H1 (cell line): ENCODE results near the gene RHOH.

ENCODE experiments used
- CREB1 ChIP-seq: IDR thresholded peaks from 2 replicates; pipeline ENCODE4 v1.6.1; 2012; ENCODE audit warnings: inconsistent platforms
- CTCF ChIP-seq, 3 experiments: IDR thresholded peaks; 1 replicate in 2 of 3; 2 replicates in 1 of 3; pipeline versions ENCODE4 v1.5.1 to v1.6.1; 2011; ENCODE audit warnings: low read length in 3 of 3, mild to moderate bottlenecking in 3 of 3, inconsistent platforms in 2 of 3, low read depth in 1 of 3, moderate library complexity in 1 of 3; ENCODE audit not compliant: insufficient read depth in 1 of 3; ENCODE audit errors: control extremely low read depth in 1 of 3
- EGR1 ChIP-seq: IDR thresholded peaks from 2 replicates; pipeline ENCODE4 v1.6.1; 2011; ENCODE audit warnings: low read depth, low read length, borderline replicate concordance
- EP300 ChIP-seq, 2 experiments: IDR thresholded peaks; 1 replicate in 1 of 2; 2 replicates in 1 of 2; pipeline ENCODE4 v1.6.1; 2011 to 2012; ENCODE audit warnings: low read depth in 2 of 2, low read length in 2 of 2, mild to moderate bottlenecking in 2 of 2, borderline replicate concordance in 1 of 2, inconsistent platforms in 1 of 2, moderate library complexity in 1 of 2
- HDAC2 ChIP-seq, 2 experiments: fragments of 300-600 bp in 1 of 2; sonication (generic) in 1 of 2; IDR thresholded peaks; 2 replicates each; pipeline ENCODE4 v1.6.1; 2011 to 2012; ENCODE audit warnings: low read depth in 2 of 2, low read length in 2 of 2, mild to moderate bottlenecking in 2 of 2, moderate library complexity in 2 of 2, borderline replicate concordance in 1 of 2, inconsistent platforms in 1 of 2
- NRF1 ChIP-seq: IDR thresholded peaks from 2 replicates; pipeline ENCODE4 v1.6.1; 2011; ENCODE audit warnings: mild to moderate bottlenecking, low read depth, low read length, improper control_type of control experiment
- POLR2AphosphoS5 ChIP-seq: IDR thresholded peaks from 2 replicates; pipeline ENCODE4 v1.6.1; 2011; ENCODE audit warnings: low read depth, low read length
- RFX5 ChIP-seq: IDR thresholded peaks from 2 replicates; pipeline ENCODE4 v1.6.1; 2011; ENCODE audit warnings: low read depth, low read length, improper control_type of control experiment, borderline replicate concordance
- RXRA ChIP-seq: IDR thresholded peaks from 2 replicates; pipeline ENCODE4 v1.6.1; 2011; ENCODE audit warnings: low read depth, mild to moderate bottlenecking, low read length, moderate library complexity; ENCODE audit not compliant: insufficient read depth
- SP2 ChIP-seq: IDR thresholded peaks from 2 replicates; pipeline ENCODE4 v1.6.1; 2012; ENCODE audit warnings: mild to moderate bottlenecking, low read length, inconsistent platforms
- SP4 ChIP-seq: IDR thresholded peaks from 2 replicates; pipeline ENCODE4 v1.6.1; 2012; ENCODE audit warnings: low read length, inconsistent platforms
- TAF1 ChIP-seq: IDR thresholded peaks from 2 replicates; pipeline ENCODE4 v1.6.1; 2011; ENCODE audit warnings: mild to moderate bottlenecking, low read depth, low read length
- TF ChIP-seq, protein P1 (sequence below): fragments of 300-600 bp; sonication (generic); IDR thresholded peaks from 2 replicates; pipeline ENCODE4 v1.7.1; 2012; ENCODE audit warnings: low read length, moderate library complexity, mild to moderate bottlenecking, inconsistent platforms; ENCODE audit not compliant: insufficient replicate concordance
- TF ChIP-seq, protein P2 (sequence below): IDR thresholded peaks from 2 replicates; pipeline ENCODE4 v1.6.1; 2012; ENCODE audit warnings: inconsistent platforms

- TF ChIP-seq CTCF (IDR thresholded peaks at IDR 0.05; ENCODE audit: control extremely low read depth in 1 of 3, insufficient read depth in 1 of 3, low read depth in 1 of 3, low read length in 3 of 3) (no peak), HDAC2 (IDR thresholded peaks at IDR 0.05; ENCODE audit: borderline replicate concordance in 1 of 2, low read depth in 2 of 2, low read length in 2 of 2) (no peak), SP4 (no peak), RFX5 (no peak), RXRA (no peak), TAF1 (no peak), NRF1 (no peak), EGR1 (no peak), SP2 (no peak), POLR2AphosphoS5 (no peak), CREB1 (no peak), EP300 (IDR thresholded peaks at IDR 0.05; ENCODE audit: borderline replicate concordance in 1 of 2, low read depth in 2 of 2, low read length in 2 of 2) (no peak)
- TF ChIP-seq, protein P1, sequence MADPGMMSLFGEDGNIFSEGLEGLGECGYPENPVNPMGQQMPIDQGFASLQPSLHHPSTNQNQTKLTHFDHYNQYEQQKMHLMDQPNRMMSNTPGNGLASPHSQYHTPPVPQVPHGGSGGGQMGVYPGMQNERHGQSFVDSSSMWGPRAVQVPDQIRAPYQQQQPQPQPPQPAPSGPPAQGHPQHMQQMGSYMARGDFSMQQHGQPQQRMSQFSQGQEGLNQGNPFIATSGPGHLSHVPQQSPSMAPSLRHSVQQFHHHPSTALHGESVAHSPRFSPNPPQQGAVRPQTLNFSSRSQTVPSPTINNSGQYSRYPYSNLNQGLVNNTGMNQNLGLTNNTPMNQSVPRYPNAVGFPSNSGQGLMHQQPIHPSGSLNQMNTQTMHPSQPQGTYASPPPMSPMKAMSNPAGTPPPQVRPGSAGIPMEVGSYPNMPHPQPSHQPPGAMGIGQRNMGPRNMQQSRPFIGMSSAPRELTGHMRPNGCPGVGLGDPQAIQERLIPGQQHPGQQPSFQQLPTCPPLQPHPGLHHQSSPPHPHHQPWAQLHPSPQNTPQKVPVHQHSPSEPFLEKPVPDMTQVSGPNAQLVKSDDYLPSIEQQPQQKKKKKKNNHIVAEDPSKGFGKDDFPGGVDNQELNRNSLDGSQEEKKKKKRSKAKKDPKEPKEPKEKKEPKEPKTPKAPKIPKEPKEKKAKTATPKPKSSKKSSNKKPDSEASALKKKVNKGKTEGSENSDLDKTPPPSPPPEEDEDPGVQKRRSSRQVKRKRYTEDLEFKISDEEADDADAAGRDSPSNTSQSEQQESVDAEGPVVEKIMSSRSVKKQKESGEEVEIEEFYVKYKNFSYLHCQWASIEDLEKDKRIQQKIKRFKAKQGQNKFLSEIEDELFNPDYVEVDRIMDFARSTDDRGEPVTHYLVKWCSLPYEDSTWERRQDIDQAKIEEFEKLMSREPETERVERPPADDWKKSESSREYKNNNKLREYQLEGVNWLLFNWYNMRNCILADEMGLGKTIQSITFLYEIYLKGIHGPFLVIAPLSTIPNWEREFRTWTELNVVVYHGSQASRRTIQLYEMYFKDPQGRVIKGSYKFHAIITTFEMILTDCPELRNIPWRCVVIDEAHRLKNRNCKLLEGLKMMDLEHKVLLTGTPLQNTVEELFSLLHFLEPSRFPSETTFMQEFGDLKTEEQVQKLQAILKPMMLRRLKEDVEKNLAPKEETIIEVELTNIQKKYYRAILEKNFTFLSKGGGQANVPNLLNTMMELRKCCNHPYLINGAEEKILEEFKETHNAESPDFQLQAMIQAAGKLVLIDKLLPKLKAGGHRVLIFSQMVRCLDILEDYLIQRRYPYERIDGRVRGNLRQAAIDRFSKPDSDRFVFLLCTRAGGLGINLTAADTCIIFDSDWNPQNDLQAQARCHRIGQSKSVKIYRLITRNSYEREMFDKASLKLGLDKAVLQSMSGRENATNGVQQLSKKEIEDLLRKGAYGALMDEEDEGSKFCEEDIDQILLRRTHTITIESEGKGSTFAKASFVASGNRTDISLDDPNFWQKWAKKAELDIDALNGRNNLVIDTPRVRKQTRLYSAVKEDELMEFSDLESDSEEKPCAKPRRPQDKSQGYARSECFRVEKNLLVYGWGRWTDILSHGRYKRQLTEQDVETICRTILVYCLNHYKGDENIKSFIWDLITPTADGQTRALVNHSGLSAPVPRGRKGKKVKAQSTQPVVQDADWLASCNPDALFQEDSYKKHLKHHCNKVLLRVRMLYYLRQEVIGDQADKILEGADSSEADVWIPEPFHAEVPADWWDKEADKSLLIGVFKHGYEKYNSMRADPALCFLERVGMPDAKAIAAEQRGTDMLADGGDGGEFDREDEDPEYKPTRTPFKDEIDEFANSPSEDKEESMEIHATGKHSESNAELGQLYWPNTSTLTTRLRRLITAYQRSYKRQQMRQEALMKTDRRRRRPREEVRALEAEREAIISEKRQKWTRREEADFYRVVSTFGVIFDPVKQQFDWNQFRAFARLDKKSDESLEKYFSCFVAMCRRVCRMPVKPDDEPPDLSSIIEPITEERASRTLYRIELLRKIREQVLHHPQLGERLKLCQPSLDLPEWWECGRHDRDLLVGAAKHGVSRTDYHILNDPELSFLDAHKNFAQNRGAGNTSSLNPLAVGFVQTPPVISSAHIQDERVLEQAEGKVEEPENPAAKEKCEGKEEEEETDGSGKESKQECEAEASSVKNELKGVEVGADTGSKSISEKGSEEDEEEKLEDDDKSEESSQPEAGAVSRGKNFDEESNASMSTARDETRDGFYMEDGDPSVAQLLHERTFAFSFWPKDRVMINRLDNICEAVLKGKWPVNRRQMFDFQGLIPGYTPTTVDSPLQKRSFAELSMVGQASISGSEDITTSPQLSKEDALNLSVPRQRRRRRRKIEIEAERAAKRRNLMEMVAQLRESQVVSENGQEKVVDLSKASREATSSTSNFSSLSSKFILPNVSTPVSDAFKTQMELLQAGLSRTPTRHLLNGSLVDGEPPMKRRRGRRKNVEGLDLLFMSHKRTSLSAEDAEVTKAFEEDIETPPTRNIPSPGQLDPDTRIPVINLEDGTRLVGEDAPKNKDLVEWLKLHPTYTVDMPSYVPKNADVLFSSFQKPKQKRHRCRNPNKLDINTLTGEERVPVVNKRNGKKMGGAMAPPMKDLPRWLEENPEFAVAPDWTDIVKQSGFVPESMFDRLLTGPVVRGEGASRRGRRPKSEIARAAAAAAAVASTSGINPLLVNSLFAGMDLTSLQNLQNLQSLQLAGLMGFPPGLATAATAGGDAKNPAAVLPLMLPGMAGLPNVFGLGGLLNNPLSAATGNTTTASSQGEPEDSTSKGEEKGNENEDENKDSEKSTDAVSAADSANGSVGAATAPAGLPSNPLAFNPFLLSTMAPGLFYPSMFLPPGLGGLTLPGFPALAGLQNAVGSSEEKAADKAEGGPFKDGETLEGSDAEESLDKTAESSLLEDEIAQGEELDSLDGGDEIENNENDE: no peak
- TF ChIP-seq, protein P2, sequence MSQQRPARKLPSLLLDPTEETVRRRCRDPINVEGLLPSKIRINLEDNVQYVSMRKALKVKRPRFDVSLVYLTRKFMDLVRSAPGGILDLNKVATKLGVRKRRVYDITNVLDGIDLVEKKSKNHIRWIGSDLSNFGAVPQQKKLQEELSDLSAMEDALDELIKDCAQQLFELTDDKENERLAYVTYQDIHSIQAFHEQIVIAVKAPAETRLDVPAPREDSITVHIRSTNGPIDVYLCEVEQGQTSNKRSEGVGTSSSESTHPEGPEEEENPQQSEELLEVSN: no peak
These were observed 13.9 kb downstream of the RHOH start for GRCh38 chr4:40210776-40211175.
